ENCODE results near the gene SYF2. TPM values are rescaled to one million over a fixed set of nuclear protein-coding genes. Genes with fewer than 3 reads are reported as not detected.
A peak's percentile ranks its signal among the peaks of the same experiment; 100 is the strongest.
"Not testable (repeated sequence)": the region's sequence is repeated elsewhere in the genome, so short reads cannot be mapped to it uniquely, and the experiment has no call there.

The SYF2 gene
- total RNA-seq, 1 donor: 12.4 TPM

- DNase-seq (ENCODE audit: low read depth in 2 of 3, low spot score in 2 of 3): no peak
Observed at GRCh38 chr1:25209516-25209915, 22.8 kb downstream of the SYF2 start.

GRCh38 chr1:25208561-25209222 lies 23.6 kb downstream of the SYF2 start:
- DNase-seq (ENCODE audit: low read depth in 2 of 3, low spot score in 2 of 3): no peak

- DNase-seq (ENCODE audit: low read depth in 2 of 3, low spot score in 2 of 3): no peak
Observed at GRCh38 chr1:25208092-25208491, 24.2 kb downstream of the SYF2 start.

- no peak for DNase-seq (ENCODE audit: low read depth in 2 of 3, low spot score in 2 of 3)
Observed at GRCh38 chr1:25206201-25206600, 26.1 kb downstream of the SYF2 start.

- no peak for DNase-seq (ENCODE audit: low read depth in 2 of 3, low spot score in 2 of 3)
Observed at GRCh38 chr1:25205786-25206185, 26.5 kb downstream of the SYF2 start.

- DNase-seq (ENCODE audit: low read depth in 2 of 3, low spot score in 2 of 3): peak; percentile 30 to 61 (median 34)
Observed at GRCh38 chr1:25204797-25205480, 27.4 kb downstream of the SYF2 start.

GRCh38 chr1:25201006-25201405 lies 31.3 kb downstream of the SYF2 start:
- no peak for DNase-seq (ENCODE audit: low read depth in 2 of 3, low spot score in 2 of 3)

GRCh38 chr1:25199819-25200620 lies 32.3 kb downstream of the SYF2 start:
- no peak for DNase-seq (ENCODE audit: low read depth in 2 of 3, low spot score in 2 of 3)

GRCh38 chr1:25198663-25199252 lies 33.5 kb downstream of the SYF2 start:
- DNase-seq (ENCODE audit: low read depth in 2 of 3, low spot score in 2 of 3): peak in 2 of 3 donors; percentile 21 to 54

- peak in 2 of 3 donors; percentile 15 to 66 for DNase-seq (ENCODE audit: low read depth in 2 of 3, low spot score in 2 of 3)
Observed at GRCh38 chr1:25197982-25198662, 34.2 kb downstream of the SYF2 start.

GRCh38 chr1:25197235-25197975 lies 34.9 kb downstream of the SYF2 start:
- no peak for DNase-seq (ENCODE audit: low read depth in 2 of 3, low spot score in 2 of 3)

GRCh38 chr1:25196830-25197229 lies 35.5 kb downstream of the SYF2 start:
- no peak for DNase-seq (ENCODE audit: low read depth in 2 of 3, low spot score in 2 of 3)

GRCh38 chr1:25195835-25196234 lies 36.5 kb downstream of the SYF2 start:
- no peak for DNase-seq (ENCODE audit: low read depth in 2 of 3, low spot score in 2 of 3)

GRCh38 chr1:25194572-25195020 lies 37.7 kb downstream of the SYF2 start:
- DNase-seq (ENCODE audit: low read depth in 2 of 3, low spot score in 2 of 3): no peak

GRCh38 chr1:25194054-25194453 lies 38.2 kb downstream of the SYF2 start:
- no peak for DNase-seq (ENCODE audit: low read depth in 2 of 3, low spot score in 2 of 3)

GRCh38 chr1:25193229-25193628 lies 39.1 kb downstream of the SYF2 start:
- DNase-seq (ENCODE audit: low read depth in 2 of 3, low spot score in 2 of 3): no peak

- no peak for DNase-seq (ENCODE audit: low read depth in 2 of 3, low spot score in 2 of 3)
Observed at GRCh38 chr1:25192154-25192553, 40.1 kb downstream of the SYF2 start.

GRCh38 chr1:25190260-25190659 lies 42.0 kb downstream of the SYF2 start:
- no peak for DNase-seq (ENCODE audit: low read depth in 2 of 3, low spot score in 2 of 3)

- not testable (repeated sequence) for DNase-seq (ENCODE audit: low read depth in 2 of 3, low spot score in 2 of 3)
Observed at GRCh38 chr1:25187904-25188303, 44.4 kb downstream of the SYF2 start.

GRCh38 chr1:25187077-25187476 lies 45.2 kb downstream of the SYF2 start:
- no peak for DNase-seq (ENCODE audit: low read depth in 2 of 3, low spot score in 2 of 3)

All from hematopoietic multipotent progenitor cell (in vitro differentiated cells).